Hepatocyte (in vitro differentiated cells): ENCODE data around the gene STK39.

Experiments used
- EZH2 ChIP-seq: fragments of 200-600 bp; sonication (generic); IDR thresholded peaks from 2 replicates; pipeline ENCODE4 v1.6.1; 2016; ENCODE audit warnings: antibody characterized with exemption, mild to moderate bottlenecking, borderline replicate concordance
- TF ChIP-seq, protein P1 (sequence below): fragments of 200-600 bp; sonication (generic); IDR thresholded peaks from 2 replicates; pipeline ENCODE4 v1.5.1; 2016; ENCODE audit warnings: antibody characterized with exemption, mild to moderate bottlenecking; ENCODE audit not compliant: poor library complexity

GRCh38 chr2:168039881-168040280 lies 207.5 kb downstream of the STK39 start:
- TF ChIP-seq, protein P1, sequence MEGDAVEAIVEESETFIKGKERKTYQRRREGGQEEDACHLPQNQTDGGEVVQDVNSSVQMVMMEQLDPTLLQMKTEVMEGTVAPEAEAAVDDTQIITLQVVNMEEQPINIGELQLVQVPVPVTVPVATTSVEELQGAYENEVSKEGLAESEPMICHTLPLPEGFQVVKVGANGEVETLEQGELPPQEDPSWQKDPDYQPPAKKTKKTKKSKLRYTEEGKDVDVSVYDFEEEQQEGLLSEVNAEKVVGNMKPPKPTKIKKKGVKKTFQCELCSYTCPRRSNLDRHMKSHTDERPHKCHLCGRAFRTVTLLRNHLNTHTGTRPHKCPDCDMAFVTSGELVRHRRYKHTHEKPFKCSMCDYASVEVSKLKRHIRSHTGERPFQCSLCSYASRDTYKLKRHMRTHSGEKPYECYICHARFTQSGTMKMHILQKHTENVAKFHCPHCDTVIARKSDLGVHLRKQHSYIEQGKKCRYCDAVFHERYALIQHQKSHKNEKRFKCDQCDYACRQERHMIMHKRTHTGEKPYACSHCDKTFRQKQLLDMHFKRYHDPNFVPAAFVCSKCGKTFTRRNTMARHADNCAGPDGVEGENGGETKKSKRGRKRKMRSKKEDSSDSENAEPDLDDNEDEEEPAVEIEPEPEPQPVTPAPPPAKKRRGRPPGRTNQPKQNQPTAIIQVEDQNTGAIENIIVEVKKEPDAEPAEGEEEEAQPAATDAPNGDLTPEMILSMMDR = no peak
- no peak for TF ChIP-seq EZH2
